KMS-11 (cell line): Measurements from ENCODE around the gene PLXNA1.

Experiments used
- H2AFZ ChIP-seq: fragments of 200-600 bp; sonication (generic); 2 replicates; pipeline ENCODE4 v1.6.1; 2016; ENCODE audit warnings: antibody characterized with exemption, mixed run types, low read depth
- H3K27ac ChIP-seq: fragments of 200-600 bp; sonication (generic); 2 replicates; pipeline ENCODE4 v1.6.1; 2016; ENCODE audit warnings: mild to moderate bottlenecking, mixed run types
- H3K27me3 ChIP-seq: fragments of 200-600 bp; sonication (generic); 2 replicates; pipeline ENCODE4 v1.6.1; 2017; ENCODE audit warnings: mild to moderate bottlenecking, low read depth, mixed run types, moderate library complexity; ENCODE audit not compliant: insufficient read depth
- H3K36me3 ChIP-seq: fragments of 200-600 bp; sonication (generic); 2 replicates; pipeline ENCODE4 v1.6.1; 2017; ENCODE audit warnings: mild to moderate bottlenecking, mixed run types; ENCODE audit not compliant: insufficient read depth
- H3K4me1 ChIP-seq: fragments of 200-600 bp; sonication (generic); 2 replicates; pipeline ENCODE4 v1.6.1; 2016; ENCODE audit warnings: mild to moderate bottlenecking, low read depth, mixed run types; ENCODE audit not compliant: poor library complexity, severe bottlenecking
- H3K4me2 ChIP-seq: fragments of 200-600 bp; sonication (generic); 2 replicates; pipeline ENCODE4 v1.7.0; 2016; ENCODE audit warnings: mild to moderate bottlenecking, mixed run types
- H3K4me3 ChIP-seq: fragments of 200-600 bp; sonication (generic); IDR thresholded peaks from 2 replicates; pipeline ENCODE4 v1.6.1; 2017; ENCODE audit warnings: low read depth, low read length, mixed read lengths; ENCODE audit not compliant: insufficient read depth
- H3K79me2 ChIP-seq: fragments of 200-600 bp; sonication (generic); 2 replicates; pipeline ENCODE4 v1.6.1; 2016; ENCODE audit warnings: low read depth, mixed run types; ENCODE audit not compliant: insufficient read depth
- H3K9ac ChIP-seq: fragments of 200-600 bp; sonication (generic); 2 replicates; pipeline ENCODE4 v1.6.1; 2016; ENCODE audit warnings: mild to moderate bottlenecking, mixed run types
- H4K20me1 ChIP-seq: fragments of 200-600 bp; sonication (generic); 2 replicates; pipeline ENCODE4 v1.6.1; 2016; ENCODE audit warnings: mild to moderate bottlenecking, mixed run types; ENCODE audit not compliant: insufficient read depth
- CTCF ChIP-seq: fragments of 200-600 bp; sonication (generic); conservative IDR thresholded peaks from 2 replicates; pipeline ENCODE4 v1.6.1; 2017; ENCODE audit warnings: low read depth, mild to moderate bottlenecking, antibody characterized with exemption, low read length, moderate library complexity, mixed read lengths

The PLXNA1 gene

GRCh38 chr3:127004641-127005397, 21.9 kb downstream of the PLXNA1 start:
- no peak for TF ChIP-seq CTCF
- no peak overlapping the region for H2AFZ ChIP-seq
- no peak overlapping the region for H3K4me2 ChIP-seq
- H3K27me3 ChIP-seq, result no peaks in the 10 kb centered on the region
- H3K27ac ChIP-seq, result no peak overlapping the region
- H3K36me3 ChIP-seq, result no peaks in the 10 kb centered on the region
- H4K20me1 ChIP-seq, result no peaks in the 10 kb centered on the region
- no peaks in the 10 kb centered on the region for H3K4me1 ChIP-seq
- H3K9ac ChIP-seq, result no peak overlapping the region
- no peaks in the 10 kb centered on the region for H3K79me2 ChIP-seq
- H3K4me3 ChIP-seq, result no peak overlapping the region

GRCh38 chr3:127005864-127006500, 23.1 kb downstream of the PLXNA1 start:
- no peak overlapping the region for H3K9ac ChIP-seq
- no peak for TF ChIP-seq CTCF
- H3K79me2 ChIP-seq, result no peaks in the 10 kb centered on the region
- H3K4me1 ChIP-seq, result peaks cover 6% of the 10 kb centered on the region
- H2AFZ ChIP-seq, result no peak overlapping the region
- no peaks in the 10 kb centered on the region for H3K36me3 ChIP-seq
- H3K4me3 ChIP-seq, result no peak overlapping the region
- H3K4me2 ChIP-seq, result no peak overlapping the region
- H3K27ac ChIP-seq, result no peak overlapping the region
- H4K20me1 ChIP-seq, result no peaks in the 10 kb centered on the region
- no peaks in the 10 kb centered on the region for H3K27me3 ChIP-seq

GRCh38 chr3:127006781-127007436, 24.0 kb downstream of the PLXNA1 start:
- peaks cover 12% of the 10 kb centered on the region for H3K4me1 ChIP-seq
- H3K4me3 ChIP-seq, result no peak overlapping the region
- no peak overlapping the region for H2AFZ ChIP-seq
- H3K79me2 ChIP-seq, result no peaks in the 10 kb centered on the region
- H3K9ac ChIP-seq, result no peak overlapping the region
- no peaks in the 10 kb centered on the region for H3K36me3 ChIP-seq
- H3K4me2 ChIP-seq, result no peak overlapping the region
- no peak for TF ChIP-seq CTCF
- H3K27ac ChIP-seq, result no peak overlapping the region
- no peaks in the 10 kb centered on the region for H3K27me3 ChIP-seq
- H4K20me1 ChIP-seq, result no peaks in the 10 kb centered on the region

GRCh38 chr3:127008236-127008635, 25.3 kb downstream of the PLXNA1 start:
- H3K27ac ChIP-seq, result no peak overlapping the region
- H3K36me3 ChIP-seq, result no peaks in the 10 kb centered on the region
- no peaks in the 10 kb centered on the region for H4K20me1 ChIP-seq

More at GRCh38 chr3:127008236-127008635, 25.3 kb downstream of the PLXNA1 start:
- Histone ChIP-seq H3K4me2 (no peak overlapping the region), H3K4me3 (no peak overlapping the region), H3K27me3 (no peaks in the 10 kb centered on the region), H2AFZ (no peak overlapping the region), H3K4me1 (peaks cover 12% of the 10 kb centered on the region), H3K9ac (no peak overlapping the region), H3K79me2 (no peaks in the 10 kb centered on the region)
- no peak for TF ChIP-seq CTCF
